ENCODE results near the gene TEDDM1. TPM values are rescaled to one million over a fixed set of nuclear protein-coding genes. Genes with fewer than 3 reads are reported as not detected.

Gene TEDDM1
- total and polyA plus RNA-seq, 2 of the 13 experiments (the other 11 are each of a cell fraction or from before 2014, with no cell fraction given) = not detected

- H3K4me2 ChIP-seq (ENCODE audit: low read depth, low read length) = no peak overlapping the region
- FAIRE-seq = no peak
- ATAC-seq = no peak
- ChIA-PET CTCF (ENCODE audit: low intra/inter-chr PET ratio, low total read pairs) (interaction anchor here (3.3 kb wide), 1 partner anchor 251 kb away, joined by 70 read pairs; no protein-coding TSS in a partner anchor), POLR2A (interaction anchor here (1.1 to 2.8 kb wide), 2 partner anchors 104 to 309 kb away, joined by 3 to 118 read pairs; no protein-coding TSS in a partner anchor)
- peaks cover 34% of the 10 kb centered on the region for H3K79me2 ChIP-seq (ENCODE audit: insufficient read depth, low read length)
- 90% methylated on average over 5 of the region's 5 CpGs for WGBS (ENCODE audit: low lambda C conversion rate)
- TF ChIP-seq ZNF816 (CRISPR knock-in tag; IDR thresholded peaks at IDR 0.05; ENCODE audit: borderline replicate concordance) (no peak), EHMT2 (IDR thresholded peaks at IDR 0.05; ENCODE audit: borderline replicate concordance, low read depth, low read length) (no peak), ZNF570 (CRISPR knock-in tag; IDR thresholded peaks at IDR 0.05; ENCODE audit: borderline replicate concordance) (no peak), KDM5B (CRISPR knock-in tag; IDR thresholded peaks at IDR 0.05; ENCODE audit: borderline replicate concordance) (no peak), SMYD3 (CRISPR knock-in tag; IDR thresholded peaks at IDR 0.05) (no peak)
- peaks cover 44% of the 10 kb centered on the region for H3K4me1 ChIP-seq (ENCODE audit: insufficient read depth, low read length)
- in situ Hi-C loops (cut with HindIII; ENCODE audit: extremely low pct_ligation_motif_present, low pct_unique_long_range_greater_than_20kb) = loop anchor here (5.0 kb wide), 1 partner anchor 92 kb away; no protein-coding TSS in a partner anchor
- no TSS peak for BruUV-seq (replicated peaks)
- H3K9ac ChIP-seq (ENCODE audit: insufficient read depth, low read depth, low read length) = no peak overlapping the region
- intact Hi-C loops (cut with micrococcal nuclease; ENCODE audit: unreplicated experiment) = no loop called here
- no peak overlapping the region for H2AFZ ChIP-seq (ENCODE audit: low read length)
- no peak overlapping the region for H3K4me3 ChIP-seq (replicated peaks in 1 of 3; ENCODE audit: insufficient read depth in 1 of 3, low read depth in 2 of 3, low read length in 3 of 3)
- peaks cover 16% of the 10 kb centered on the region for H4K20me1 ChIP-seq (ENCODE audit: insufficient read depth, low read length)
- H3K27ac ChIP-seq (ENCODE audit: extremely low read length, insufficient read depth, low read length) = no peak overlapping the region
- DNase-seq (ENCODE audit: low spot score) = no peak
- no peaks in the 10 kb centered on the region; a peak in 1 of 5 replicates for H3K27me3 ChIP-seq (ENCODE audit: control insufficient read depth in 1 of 2, insufficient read depth in 2 of 2, low read length in 2 of 2)
- H3K9me3 ChIP-seq (ENCODE audit: low read length) = no peaks in the 10 kb centered on the region
- no peaks in the 10 kb centered on the region; a peak in 1 of 5 replicates for H3K36me3 ChIP-seq (replicated peaks in 1 of 2; ENCODE audit: control insufficient read depth in 1 of 2, insufficient read depth in 2 of 2, low read length in 2 of 2)
Observed at GRCh38 chr1:182394055-182394775, 6.3 kb downstream of the TEDDM1 start.
